ENCODE results near the gene KIAA0232.

KIAA0232 gene

DNA sequence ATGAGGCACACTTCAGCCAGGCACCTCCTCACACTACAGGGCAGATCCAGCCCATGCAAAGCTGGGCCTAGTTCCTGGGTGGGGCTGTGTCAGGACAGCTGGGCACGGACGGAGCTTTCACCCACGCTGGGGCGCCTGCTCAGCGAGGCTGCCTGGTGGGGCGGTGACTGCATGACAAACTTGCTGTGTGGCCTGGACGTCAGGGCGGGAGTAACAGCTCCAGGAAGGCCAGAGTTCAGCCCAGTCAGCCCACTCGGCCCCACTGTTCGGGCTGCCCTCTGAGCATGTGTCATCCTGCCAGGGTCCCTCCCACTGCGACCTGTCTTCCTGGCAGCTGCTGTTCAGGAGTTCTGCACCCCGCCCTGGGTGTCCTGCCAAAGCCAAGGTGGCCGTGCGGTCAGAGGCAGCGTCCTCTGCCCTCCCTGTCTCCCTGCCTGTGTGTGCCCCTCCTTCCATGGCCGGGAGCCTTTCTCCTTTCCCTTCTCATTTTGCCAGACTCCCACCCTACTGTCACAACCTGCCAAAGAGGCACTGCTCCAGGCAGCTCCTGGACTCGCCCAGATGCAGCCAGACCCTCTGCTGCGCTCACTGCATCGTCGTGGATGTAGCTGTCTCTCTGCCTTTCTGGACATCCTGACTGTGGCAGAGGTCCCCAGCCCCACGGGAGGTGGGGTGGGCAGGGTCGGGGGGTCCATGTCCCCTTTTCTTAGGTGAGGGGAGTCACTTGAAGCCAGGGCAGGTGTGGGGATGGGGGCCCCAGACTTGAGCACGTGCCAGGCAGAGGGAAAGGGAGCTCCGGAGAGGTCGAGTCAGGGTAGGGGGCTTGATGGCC, 33.0 kb upstream of the KIAA0232 start:
- ATAC-seq = no peak

GRCh38 chr4:6750286-6751221, 32.0 kb upstream of the KIAA0232 start:
- ATAC-seq = no peak
- TF ChIP-seq ZFP30 (CRISPR knock-in tag; IDR thresholded peaks at IDR 0.05) = no peak
- TF ChIP-seq PPARA (CRISPR knock-in tag; IDR thresholded peaks at IDR 0.05; ENCODE audit: borderline replicate concordance) = no peak
- TF ChIP-seq OSR1 (CRISPR knock-in tag; IDR thresholded peaks at IDR 0.05) = no peak
- no peak for TF ChIP-seq TSHZ2 (CRISPR knock-in tag; IDR thresholded peaks at IDR 0.05)
- TF ChIP-seq ZNF8 (CRISPR knock-in tag; IDR thresholded peaks at IDR 0.05) = no peak
- TF ChIP-seq, protein P1, sequence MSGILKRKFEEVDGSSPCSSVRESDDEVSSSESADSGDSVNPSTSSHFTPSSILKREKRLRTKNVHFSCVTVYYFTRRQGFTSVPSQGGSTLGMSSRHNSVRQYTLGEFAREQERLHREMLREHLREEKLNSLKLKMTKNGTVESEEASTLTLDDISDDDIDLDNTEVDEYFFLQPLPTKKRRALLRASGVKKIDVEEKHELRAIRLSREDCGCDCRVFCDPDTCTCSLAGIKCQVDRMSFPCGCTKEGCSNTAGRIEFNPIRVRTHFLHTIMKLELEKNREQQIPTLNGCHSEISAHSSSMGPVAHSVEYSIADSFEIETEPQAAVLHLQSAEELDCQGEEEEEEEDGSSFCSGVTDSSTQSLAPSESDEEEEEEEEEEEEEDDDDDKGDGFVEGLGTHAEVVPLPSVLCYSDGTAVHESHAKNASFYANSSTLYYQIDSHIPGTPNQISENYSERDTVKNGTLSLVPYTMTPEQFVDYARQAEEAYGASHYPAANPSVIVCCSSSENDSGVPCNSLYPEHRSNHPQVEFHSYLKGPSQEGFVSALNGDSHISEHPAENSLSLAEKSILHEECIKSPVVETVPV (CRISPR knock-in tag; IDR thresholded peaks at IDR 0.05) = no peak

More for the DNA sequence above, 33.0 kb upstream of the KIAA0232 start:
- TF ChIP-seq ZNF70 (CRISPR knock-in tag; IDR thresholded peaks at IDR 0.05) = no peak
- TF ChIP-seq GLIS3 (CRISPR knock-in tag; IDR thresholded peaks at IDR 0.05) = no peak
- no peak for TF ChIP-seq TSHZ2 (CRISPR knock-in tag; IDR thresholded peaks at IDR 0.05)
- TF ChIP-seq, protein P2, sequence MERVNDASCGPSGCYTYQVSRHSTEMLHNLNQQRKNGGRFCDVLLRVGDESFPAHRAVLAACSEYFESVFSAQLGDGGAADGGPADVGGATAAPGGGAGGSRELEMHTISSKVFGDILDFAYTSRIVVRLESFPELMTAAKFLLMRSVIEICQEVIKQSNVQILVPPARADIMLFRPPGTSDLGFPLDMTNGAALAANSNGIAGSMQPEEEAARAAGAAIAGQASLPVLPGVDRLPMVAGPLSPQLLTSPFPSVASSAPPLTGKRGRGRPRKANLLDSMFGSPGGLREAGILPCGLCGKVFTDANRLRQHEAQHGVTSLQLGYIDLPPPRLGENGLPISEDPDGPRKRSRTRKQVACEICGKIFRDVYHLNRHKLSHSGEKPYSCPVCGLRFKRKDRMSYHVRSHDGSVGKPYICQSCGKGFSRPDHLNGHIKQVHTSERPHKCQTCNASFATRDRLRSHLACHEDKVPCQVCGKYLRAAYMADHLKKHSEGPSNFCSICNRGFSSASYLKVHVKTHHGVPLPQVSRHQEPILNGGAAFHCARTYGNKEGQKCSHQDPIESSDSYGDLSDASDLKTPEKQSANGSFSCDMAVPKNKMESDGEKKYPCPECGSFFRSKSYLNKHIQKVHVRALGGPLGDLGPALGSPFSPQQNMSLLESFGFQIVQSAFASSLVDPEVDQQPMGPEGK (CRISPR knock-in tag; IDR thresholded peaks at IDR 0.05; ENCODE audit: borderline replicate concordance) = no peak
- no peak for TF ChIP-seq ZC3H10 (CRISPR knock-in tag; IDR thresholded peaks at IDR 0.05)
- TF ChIP-seq ZFP30 (CRISPR knock-in tag; IDR thresholded peaks at IDR 0.05) = no peak
- no peak for TF ChIP-seq BACH2 (CRISPR knock-in tag; IDR thresholded peaks at IDR 0.05; ENCODE audit: borderline replicate concordance)
- TF ChIP-seq TOX (CRISPR knock-in tag; IDR thresholded peaks at IDR 0.05; ENCODE audit: borderline replicate concordance) = no peak
- no peak for TF ChIP-seq ZFP3 (CRISPR knock-in tag; IDR thresholded peaks at IDR 0.05)
- no peak for TF ChIP-seq ESRRG (CRISPR knock-in tag; IDR thresholded peaks at IDR 0.05)
- no peak for TF ChIP-seq ARNTL (CRISPR knock-in tag; IDR thresholded peaks at IDR 0.05; ENCODE audit: borderline replicate concordance, low read depth)
- no peak for TF ChIP-seq CSDC2 (CRISPR knock-in tag; IDR thresholded peaks at IDR 0.05)
- TF ChIP-seq, protein P1 (CRISPR knock-in tag; IDR thresholded peaks at IDR 0.05) = no peak
- no peak for TF ChIP-seq TCF4 (CRISPR knock-in tag; IDR thresholded peaks at IDR 0.05; ENCODE audit: borderline replicate concordance)
- TF ChIP-seq, protein P3, sequence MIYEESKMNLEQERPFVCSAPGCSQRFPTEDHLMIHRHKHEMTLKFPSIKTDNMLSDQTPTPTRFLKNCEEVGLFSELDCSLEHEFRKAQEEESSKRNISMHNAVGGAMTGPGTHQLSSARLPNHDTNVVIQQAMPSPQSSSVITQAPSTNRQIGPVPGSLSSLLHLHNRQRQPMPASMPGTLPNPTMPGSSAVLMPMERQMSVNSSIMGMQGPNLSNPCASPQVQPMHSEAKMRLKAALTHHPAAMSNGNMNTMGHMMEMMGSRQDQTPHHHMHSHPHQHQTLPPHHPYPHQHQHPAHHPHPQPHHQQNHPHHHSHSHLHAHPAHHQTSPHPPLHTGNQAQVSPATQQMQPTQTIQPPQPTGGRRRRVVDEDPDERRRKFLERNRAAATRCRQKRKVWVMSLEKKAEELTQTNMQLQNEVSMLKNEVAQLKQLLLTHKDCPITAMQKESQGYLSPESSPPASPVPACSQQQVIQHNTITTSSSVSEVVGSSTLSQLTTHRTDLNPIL (CRISPR knock-in tag; IDR thresholded peaks at IDR 0.05; ENCODE audit: low read depth) = no peak
- no peak for TF ChIP-seq ZNF8 (CRISPR knock-in tag; IDR thresholded peaks at IDR 0.05)
- no peak for TF ChIP-seq ZNF565 (CRISPR knock-in tag; conservative IDR thresholded peaks at IDR 0.05; ENCODE audit: low read depth)
- TF ChIP-seq ISL1 (CRISPR knock-in tag; IDR thresholded peaks at IDR 0.05) = no peak
- TF ChIP-seq OSR1 (CRISPR knock-in tag; IDR thresholded peaks at IDR 0.05) = no peak
- no peak for TF ChIP-seq SNAI2 (CRISPR knock-in tag; IDR thresholded peaks at IDR 0.05)

Data from SK-N-SH treated with all-trans-retinoic acid at 6 μM for 48 hours (cell line).